A549 (cell line): Measurements from ENCODE around the gene NDUFS1.

Experiments used
- KDM1A ChIP-seq: fragments of 200-600 bp; sonication (generic); IDR thresholded peaks from 2 replicates; pipeline ENCODE4 v1.6.1; 2016; ENCODE audit warnings: low read depth, mild to moderate bottlenecking
- MYC ChIP-seq: IDR thresholded peaks from 2 replicates; pipeline ENCODE4 v1.6.1; 2012; ENCODE audit warnings: mild to moderate bottlenecking, inconsistent platforms, low read length, improper control_type of control experiment, borderline replicate concordance
- TF ChIP-seq, protein P1 (sequence below): fragments of >200 bp; sonication (Bioruptor Twin); formaldehyde crosslinking; IDR thresholded peaks from 3 replicates; pipeline ENCODE4 v1.5.1; 2016

GRCh38 chr2:206075113-206075512 lies 84.1 kb downstream of the NDUFS1 start:
- TF ChIP-seq KDM1A (no peak), MYC (no peak)
- TF ChIP-seq, protein P1, sequence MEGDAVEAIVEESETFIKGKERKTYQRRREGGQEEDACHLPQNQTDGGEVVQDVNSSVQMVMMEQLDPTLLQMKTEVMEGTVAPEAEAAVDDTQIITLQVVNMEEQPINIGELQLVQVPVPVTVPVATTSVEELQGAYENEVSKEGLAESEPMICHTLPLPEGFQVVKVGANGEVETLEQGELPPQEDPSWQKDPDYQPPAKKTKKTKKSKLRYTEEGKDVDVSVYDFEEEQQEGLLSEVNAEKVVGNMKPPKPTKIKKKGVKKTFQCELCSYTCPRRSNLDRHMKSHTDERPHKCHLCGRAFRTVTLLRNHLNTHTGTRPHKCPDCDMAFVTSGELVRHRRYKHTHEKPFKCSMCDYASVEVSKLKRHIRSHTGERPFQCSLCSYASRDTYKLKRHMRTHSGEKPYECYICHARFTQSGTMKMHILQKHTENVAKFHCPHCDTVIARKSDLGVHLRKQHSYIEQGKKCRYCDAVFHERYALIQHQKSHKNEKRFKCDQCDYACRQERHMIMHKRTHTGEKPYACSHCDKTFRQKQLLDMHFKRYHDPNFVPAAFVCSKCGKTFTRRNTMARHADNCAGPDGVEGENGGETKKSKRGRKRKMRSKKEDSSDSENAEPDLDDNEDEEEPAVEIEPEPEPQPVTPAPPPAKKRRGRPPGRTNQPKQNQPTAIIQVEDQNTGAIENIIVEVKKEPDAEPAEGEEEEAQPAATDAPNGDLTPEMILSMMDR = no peak
